OCI-LY7 (cell line): ENCODE data around the gene NDRG4.

Source experiments
- EZH2phosphoT487 ChIP-seq: fragments of 200-600 bp; sonication (generic); IDR thresholded peaks from 2 replicates; pipeline ENCODE4 v1.6.1; 2018; ENCODE audit warnings: low read depth, borderline replicate concordance, mild to moderate bottlenecking, mixed run types, antibody characterized with exemption, low read length, moderate library complexity, mixed read lengths
- TF ChIP-seq, protein P1 (sequence below): fragments of 200-600 bp; sonication (generic); conservative IDR thresholded peaks from 2 replicates; pipeline ENCODE4 v1.5.1; 2014; ENCODE audit warnings: mild to moderate bottlenecking, antibody characterized with exemption, low read length, moderate library complexity, mixed read lengths

DNA sequence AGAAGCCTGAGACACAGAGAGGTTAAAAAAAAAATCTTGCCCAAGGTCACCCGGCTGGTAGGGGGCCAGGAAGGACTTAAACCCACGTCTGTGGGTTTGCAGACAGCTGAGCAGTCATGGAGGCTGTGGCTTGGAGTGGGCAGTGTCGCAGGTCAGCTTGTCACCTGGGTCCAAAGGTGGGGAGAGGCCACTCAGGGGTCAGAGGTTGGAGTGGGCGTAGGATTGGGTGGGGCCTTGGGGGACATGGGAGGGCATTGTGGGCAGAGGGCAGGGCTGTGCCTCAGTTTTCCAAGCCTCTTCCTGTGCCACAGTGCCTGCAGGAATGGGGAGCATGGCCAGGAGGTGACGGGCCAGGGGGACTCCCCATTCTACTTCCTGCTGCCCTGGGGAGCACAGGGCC is 2.0 kb upstream of the NDRG4 start:
- TF ChIP-seq, protein P1, sequence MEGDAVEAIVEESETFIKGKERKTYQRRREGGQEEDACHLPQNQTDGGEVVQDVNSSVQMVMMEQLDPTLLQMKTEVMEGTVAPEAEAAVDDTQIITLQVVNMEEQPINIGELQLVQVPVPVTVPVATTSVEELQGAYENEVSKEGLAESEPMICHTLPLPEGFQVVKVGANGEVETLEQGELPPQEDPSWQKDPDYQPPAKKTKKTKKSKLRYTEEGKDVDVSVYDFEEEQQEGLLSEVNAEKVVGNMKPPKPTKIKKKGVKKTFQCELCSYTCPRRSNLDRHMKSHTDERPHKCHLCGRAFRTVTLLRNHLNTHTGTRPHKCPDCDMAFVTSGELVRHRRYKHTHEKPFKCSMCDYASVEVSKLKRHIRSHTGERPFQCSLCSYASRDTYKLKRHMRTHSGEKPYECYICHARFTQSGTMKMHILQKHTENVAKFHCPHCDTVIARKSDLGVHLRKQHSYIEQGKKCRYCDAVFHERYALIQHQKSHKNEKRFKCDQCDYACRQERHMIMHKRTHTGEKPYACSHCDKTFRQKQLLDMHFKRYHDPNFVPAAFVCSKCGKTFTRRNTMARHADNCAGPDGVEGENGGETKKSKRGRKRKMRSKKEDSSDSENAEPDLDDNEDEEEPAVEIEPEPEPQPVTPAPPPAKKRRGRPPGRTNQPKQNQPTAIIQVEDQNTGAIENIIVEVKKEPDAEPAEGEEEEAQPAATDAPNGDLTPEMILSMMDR: no peak
- TF ChIP-seq EZH2phosphoT487: no peak
